Measurements from ENCODE around the gene TRMT1.

Gene TRMT1

DNA sequence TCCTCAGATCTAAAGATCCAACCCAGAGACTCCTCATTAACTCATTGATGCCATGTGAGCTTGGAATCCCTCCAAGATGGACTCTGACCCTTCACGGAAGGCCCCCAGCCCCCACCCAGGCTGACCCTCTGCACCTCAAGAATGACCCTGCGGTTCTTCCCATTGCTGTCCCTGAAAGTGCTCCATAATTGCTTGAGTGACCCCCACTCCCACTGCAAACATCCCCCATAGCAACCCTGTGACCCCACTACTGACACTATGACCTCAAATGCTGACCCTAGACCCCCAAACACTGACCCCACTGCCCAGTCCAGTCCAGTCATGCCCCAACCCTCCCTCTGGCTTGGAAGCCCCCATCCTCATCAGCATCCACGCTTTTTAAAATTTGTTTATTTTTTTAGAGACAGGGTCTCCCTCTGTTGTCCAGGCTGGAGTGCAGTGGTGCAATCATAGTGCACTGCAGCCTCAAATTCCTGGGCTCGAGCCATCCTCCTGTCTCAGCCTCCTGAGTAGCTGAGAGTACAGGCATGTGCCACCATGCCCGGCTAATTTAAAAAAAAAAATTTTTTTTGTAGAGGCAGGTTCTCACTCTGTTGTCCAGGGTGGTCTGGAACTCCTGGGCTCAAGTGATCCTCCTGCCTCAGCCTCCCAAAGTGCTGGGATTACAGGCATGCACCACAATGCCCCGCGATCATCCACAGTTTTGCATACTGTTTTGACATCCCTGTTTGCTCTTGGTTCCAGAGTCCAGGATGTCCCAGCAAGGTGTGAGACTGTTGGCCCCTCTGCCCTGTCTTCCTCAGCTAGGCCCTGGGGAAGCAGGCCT is 14.7 kb downstream of the TRMT1 start:
- no peak for DNase-seq

DNA sequence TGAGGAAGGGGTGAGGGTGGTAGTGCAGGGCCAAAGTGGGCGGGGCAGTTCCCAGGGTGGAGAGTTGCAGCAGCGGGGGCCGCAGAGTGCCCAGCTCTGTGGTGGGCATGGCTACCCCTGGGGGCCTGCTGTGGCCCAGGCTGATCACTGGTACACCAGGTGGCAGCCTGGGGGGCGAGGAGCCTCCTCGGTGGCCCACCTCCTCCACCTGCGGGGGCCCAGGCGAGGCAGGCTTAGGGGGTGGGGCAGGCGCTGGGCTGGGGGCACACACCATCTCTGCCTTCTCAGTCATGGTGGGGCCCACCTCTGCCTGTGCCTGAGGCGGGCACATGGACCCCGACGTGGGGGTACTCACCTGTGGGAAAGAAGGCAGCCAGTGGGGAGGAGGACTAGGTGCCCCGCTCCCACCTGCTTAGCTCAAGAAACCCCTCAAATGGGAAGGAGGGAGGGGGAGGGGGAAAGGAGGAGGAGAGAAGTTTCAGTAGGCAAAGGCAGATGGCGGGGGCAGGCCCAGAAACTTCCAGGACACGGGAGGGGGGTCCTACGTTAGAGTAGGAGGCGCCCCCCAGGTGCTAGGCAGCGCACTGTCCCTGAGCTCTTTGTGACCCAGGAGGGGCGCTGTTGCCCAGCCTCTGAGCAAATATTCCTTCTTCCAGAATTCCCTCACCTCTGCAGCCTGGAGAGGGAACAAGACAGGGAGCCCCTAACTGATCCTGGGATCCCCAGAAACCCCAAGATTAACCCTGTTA is 15.5 kb downstream of the TRMT1 start:
- DNase-seq = no peak

DNA sequence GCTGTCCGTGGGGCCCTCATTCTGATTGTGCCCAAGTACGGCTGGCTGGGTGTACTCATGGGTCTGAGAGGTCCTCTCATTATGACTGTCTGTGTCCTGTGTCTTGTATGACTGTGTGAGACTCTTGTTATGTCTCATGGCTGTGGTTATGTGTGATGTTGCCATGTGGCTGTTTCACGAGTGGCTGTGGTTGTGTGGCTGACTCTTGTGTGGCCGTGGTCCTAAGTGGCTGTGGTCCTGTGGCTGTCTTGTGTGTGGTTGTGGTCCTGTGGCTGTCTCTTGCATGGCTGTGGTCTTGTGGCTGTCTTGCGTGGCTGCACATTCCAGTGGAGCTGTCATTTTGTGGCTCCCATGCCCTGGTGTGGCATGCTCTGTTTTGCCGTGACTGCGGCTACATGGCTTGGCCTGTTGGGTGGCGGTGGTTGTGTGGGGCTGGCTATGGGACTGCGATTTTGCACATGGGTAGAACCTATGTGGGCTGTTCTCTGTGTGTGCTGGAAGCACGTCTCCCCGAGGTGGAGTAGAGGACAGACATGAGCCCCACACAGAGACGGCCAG is 16.4 kb downstream of the TRMT1 start:
- DNase-seq = peak; percentile 49

DNA sequence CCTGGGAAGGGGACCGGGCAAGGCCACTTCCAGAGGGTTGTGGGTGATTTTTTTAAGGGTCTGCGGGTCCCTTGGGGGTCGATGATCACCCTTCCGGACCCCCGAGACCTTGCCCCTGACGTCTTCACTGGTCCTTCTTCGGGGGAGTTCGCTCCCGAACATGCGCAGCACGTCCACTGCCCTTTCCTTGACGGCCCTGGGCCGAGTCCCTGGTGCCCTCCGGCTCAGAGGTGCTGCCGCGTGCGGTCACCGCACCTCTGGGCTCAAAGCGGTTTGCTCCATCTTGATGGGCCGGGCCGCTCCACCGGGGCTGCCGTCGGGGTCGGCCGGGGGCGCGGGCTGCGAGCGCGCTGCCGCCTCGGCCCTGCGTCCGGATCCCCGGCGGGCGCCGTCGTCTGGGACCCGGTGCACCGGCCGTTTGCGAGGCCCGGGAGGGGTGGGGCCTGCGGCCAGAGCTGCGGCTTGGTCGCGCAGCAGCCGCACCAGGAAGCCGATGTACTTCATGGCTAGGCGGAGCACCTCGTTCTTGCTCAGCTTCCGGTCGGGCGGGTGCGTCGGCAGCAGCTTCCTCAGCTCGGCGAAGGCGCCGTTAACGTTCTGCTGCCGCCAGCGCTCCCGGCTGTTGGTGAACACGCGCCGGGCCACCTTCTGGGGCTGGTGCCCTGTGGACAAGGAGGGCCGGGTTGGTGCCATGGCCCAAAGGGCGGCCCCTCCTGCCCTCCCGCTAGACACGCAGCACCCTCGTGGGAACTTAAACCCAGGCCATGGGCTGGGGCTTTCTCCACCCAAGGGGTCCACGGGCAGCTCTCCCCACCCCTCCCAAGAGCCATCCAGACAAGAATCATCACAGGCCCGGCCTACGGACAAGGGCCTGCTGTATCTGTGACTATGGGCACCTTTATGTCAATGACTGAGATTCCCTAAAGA is 17.2 kb downstream of the TRMT1 start:
- DNase-seq = peak; percentile 52

DNA sequence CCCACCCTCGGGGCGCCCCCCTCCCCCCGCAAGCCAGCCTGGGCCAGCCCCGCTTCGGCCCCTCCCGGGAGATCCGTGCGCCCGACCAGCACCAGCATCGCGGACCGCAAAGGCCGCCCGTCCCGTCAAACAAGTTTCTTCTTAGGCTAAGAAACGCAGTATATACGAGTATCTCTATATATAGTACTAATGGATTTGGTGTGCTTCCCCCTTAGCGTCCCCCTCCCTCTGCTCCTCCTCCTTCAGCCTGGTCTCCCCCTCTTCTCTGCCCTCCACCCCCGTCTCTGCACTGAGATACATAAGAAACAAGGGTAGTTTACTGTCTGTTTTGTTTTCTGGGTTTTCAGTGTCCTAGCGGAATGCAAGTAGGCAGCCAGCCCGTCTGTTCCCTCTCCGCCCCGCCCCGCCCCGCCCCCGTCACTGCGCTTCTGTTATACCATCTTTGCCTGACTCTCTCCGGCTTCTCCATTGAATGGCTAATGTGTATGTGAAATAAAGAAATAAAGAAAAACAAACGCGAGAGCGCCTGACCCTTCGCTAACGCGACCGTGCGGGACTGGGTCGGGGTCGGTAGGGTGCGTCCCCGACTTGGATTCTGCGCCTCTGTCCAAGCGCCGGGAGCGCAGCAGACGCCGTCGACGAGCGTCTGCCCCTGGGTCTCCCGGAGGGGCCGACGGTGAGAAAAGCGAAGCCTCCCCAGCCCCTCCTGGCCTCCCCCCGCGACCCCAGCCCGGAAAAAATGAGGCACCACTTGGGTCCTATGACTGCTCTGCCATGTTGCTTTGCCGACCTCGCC is 18.1 kb downstream of the TRMT1 start:
- peak; percentile 74 for DNase-seq

DNA sequence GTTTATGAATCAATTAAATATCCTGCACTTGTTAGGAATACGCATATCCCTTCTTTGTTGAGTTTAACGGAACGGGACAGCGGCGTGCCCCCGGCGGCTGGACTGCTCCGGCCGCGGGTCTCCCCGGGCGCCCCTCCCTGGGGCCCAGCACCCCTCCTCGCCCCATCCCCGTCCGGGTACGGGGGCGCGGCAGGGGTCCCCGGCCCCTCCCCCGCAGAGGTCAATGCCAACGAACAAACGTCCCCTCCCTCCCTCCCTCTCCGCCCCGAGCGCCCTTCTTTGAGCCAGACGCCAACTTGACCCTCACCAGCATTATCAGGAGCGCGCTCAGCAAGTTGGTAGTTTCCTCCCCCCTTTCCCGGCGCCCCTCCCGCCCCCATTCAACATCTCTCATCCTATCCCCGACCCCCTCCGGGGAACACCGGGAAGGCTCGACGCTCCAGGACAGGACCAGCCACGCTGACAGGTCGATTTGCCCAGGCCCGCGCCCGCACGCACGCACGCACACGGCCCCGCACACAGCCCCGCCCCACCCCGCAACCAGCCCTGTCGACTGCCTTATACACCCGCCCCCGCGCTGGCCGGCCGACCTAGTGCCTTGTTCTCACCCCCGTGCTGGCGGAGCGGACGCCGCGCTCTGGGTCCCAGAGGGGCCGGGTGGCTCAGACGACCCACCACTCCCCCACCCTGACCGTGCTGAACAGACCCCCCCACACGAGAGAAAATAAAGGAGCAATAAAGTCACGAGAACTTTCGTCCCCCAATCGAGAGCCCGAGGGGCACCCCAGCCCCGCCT is 18.9 kb downstream of the TRMT1 start:
- DNase-seq = no peak

DNA sequence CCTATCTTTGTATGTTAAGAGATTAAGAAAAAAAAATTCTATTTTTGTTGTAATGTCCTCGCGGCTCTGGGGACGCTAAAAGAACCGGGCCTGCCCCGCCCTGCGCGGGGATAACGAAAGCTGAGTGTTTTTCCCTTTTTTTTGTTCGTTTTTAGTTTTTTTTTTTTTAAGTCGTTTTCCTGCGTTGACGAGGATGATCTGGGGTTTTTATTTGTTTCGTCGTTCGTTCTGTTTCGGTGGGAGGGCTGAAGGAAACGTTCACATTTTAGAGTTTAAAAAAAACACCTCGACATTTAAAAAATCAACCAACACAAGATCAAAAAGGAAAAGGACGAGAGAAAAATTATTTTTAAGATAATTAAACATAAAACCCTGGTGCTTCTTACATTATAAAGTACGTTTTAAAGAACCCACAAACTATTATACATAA is 19.5 kb downstream of the TRMT1 start:
- DNase-seq = no peak

DNA sequence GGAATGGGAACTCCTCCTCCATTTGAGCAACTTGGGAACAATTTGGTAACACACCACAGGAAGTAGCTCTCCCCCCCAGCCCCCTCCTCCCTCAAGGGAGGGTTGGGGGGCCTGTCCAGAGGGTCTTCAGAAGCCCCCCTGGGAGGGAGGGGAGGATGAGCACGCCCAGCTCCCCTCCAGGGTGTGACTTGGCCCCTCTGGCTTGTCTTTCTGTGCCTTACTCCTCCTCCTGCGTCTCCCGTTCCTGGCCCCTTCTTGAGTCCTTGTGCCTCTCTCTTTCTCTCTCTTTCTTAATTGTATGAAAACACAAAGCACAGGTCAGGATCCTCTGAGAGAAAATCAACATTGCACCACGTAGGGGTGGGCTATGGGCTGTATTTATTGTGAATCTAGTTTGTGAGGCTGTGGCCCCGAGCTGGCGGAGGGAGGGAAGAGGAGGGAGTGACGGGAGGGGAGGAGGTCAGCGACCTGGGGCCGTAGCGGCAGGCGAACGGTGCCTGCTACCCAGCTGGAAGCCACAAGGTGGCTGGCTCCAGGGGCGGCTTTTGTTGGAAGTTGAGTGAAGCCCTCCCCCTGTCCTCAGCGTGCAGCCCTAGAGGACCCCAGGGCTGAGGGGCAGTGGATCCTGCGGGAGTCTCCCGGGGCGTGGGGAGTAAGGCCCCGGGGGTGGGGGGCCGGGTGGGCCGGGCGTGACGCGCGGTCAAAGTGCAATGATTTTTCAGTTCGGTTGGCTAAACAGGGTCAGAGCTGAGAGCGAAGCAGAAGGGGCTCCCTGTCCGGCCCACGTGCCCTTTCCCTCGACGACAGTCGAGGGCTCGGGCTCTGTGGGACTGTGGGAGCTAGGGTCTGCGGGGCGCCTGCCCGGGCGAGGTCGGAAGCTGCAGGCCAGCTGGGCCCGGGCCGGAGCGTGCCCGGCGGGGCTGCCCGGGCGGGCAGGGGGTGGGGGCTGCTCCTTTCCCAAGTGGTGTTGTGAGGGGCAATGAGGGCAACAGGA is 20.3 kb downstream of the TRMT1 start:
- DNase-seq = no peak

DNA sequence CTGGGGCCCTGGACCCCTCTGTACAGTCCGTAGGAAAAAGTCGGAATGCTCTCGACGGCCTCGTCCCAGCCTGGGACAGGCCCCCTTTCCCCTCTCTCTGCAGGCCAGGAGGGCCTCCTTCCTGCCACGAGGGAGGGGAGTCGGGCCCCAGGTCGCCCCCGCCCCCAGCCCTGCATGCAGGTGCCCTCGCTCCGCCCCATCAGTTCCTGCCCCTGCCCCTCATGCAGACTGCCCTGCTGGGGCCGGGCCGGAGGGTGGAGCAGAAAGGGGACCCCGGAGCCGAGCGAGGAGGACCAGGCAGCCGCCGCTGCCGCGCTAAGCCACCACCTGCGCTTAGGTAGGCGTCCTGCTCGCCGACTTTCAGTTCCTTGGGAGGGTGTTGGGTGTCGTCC is 21.2 kb downstream of the TRMT1 start:
- DNase-seq = no peak

DNA sequence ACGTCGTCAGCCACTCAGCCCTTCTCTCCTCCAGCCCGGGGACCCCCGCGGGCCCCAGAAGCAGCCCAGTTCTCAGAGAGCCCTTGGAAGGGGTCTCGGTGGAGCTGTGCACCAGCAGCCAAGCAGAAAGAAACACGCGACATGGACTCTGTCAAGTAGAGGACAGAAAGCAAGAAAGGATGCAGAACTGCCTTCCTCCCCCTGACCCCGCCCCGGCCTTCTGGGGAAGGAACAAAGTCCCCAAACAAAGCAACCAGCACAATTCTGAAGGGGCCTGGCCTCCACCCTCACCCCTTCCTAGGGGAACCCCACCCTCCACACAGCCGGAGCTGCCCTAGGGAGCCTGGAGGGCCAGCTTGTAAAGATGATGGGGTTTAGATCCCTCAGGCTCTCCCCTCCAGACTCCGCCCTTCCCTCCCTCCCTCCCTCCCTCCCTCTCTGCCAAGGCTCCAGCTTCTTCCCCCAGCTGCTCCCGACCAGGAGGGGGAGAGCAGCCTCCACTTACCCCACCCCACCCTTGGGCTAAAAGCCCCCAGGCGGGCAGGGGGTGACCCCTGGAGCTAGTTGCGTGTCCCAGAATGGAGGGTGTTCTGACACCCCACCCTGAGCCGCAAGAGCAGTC is 21.7 kb downstream of the TRMT1 start:
- DNase-seq = no peak

DNA sequence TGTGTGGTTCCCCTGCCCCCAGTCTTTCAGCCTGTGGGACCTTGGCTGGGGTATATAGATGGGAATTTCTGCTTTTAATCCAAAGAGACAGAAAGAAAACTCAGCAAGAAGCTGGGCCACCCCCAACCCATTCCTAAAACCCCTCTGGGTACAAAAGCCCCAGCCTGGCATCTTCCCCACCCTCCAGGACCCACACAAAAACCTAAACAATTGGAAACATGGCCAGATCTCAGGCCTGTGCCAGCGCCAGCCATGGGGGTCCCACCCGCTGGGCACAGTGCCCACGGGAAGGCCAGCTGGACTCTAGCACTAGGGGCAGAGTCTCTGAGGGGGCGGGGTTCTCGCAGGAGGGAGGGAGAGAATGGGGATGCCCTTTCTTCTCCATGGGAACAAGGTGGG is 22.4 kb downstream of the TRMT1 start:
- DNase-seq = no peak

DNA sequence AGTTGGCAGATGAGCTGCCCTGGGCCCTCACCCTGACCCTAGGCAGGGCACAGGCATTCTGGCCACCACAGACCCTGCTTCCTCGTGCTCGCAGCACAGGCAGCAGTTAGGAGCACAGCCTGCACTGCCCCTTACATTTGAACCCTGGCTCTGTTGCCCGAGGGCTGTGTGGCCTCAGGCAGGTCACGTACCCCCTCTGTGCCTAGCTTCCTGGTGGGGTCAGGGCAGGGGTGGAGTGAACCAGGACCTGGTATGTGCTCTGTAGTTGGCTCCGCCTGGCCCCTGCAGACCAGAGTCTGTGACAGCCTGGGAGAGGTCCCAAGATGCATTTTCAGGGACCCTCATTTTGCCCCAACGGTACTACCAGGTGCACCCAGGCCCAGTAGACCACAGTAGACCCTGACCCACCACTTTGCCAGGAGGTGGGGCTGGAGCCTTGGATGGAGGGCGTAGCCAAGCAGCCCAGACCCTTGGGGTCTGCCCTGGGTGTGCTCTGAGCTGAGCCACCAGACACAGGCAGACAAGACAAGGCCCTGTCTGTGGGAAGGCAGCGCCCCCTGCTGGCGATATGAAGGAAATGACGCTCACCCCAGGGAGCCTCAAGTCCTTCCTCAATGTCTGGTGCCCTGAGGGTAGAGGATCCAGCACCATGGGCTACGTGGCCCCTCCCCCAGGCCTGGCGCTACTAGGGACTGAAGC is 23.0 kb downstream of the TRMT1 start:
- DNase-seq = peak; percentile 90

DNA sequence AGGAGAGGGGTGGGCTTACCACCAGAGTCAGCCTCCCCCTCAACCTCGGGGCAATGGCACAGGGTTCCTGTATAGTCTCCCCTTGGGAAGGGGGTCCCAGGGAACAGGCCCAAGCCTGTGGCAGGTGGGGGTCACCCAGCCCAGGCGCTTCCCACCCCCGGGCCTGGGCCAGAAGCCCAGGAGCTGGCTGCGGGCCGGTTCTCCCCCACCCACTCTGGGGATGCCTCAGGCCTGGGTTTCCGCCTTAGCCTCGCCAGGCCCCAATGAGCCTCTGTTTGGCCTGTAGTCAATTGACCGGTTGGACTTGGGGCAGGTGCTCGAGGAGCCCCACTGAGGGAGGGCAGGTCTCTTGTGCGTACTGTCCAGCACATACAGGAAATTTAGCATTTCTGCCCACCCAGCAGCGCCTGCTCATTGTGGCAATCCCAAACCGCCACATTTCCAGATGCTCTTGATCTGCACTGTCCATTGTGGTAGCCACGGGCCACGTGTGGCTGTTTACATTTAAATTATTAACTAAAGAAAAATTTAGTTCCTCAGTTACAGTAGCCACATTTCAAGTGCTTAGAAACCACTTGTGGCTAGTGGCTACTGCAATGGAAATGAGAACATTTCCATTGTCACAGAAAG is 23.8 kb downstream of the TRMT1 start:
- DNase-seq = peak; percentile 58

DNA sequence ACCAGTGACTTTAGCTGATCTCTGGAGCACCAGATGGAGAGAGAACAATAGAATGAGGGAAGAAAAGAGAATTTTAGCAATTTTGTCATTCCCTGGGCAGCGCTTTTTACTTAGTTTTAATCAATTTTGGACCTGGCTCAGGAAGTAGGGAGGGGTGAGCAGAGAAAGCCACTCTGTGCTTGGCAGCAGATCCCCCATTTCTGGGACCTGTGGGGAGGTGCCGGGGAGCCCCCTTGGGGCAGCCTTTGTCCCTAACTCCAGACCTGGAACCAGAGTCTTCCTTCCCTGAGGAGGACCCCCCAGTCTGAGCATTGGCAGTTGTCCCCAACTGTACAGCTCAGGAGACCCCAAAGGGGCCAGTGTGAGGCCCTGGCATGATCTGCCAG is 24.4 kb downstream of the TRMT1 start:
- no peak for DNase-seq

DNA sequence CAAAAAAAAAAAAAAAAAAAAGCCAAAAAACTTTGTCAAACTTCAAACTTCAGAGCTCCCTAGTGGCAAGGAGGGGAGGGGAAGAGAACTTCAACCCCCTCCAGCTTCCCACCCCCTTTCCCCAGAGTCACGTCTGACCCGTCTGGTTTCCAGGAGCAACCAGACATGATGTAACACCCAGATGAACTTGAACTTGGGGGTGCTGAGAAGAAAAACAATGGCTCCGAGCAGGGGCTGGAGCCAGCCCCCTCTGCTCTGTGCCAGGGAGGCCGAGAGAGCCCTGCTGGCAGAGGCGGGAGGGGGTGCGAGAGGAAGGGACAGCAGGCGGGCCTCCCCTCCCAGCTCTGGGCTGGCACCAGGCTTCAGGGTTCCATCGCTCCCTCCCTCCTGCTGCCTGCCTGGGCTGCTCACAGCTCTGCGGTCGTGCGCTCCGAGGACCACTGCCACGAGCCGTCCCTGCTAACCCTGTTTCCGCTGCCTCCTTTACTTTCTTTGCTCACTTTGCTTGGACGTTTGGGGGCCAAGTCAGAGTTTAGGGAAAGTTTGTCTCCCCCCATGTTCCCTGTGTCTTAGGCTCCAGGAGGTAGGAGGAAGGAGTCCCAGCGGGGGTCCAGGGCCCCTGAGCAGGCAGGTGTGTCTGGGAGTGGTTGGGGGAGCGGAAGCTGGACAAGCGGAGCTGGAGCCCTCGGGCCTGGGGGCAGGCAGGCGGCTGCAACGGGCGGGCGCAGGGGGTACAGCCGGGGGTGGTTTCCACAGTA is 25.0 kb downstream of the TRMT1 start:
- peak; percentile 98 for DNase-seq

DNA sequence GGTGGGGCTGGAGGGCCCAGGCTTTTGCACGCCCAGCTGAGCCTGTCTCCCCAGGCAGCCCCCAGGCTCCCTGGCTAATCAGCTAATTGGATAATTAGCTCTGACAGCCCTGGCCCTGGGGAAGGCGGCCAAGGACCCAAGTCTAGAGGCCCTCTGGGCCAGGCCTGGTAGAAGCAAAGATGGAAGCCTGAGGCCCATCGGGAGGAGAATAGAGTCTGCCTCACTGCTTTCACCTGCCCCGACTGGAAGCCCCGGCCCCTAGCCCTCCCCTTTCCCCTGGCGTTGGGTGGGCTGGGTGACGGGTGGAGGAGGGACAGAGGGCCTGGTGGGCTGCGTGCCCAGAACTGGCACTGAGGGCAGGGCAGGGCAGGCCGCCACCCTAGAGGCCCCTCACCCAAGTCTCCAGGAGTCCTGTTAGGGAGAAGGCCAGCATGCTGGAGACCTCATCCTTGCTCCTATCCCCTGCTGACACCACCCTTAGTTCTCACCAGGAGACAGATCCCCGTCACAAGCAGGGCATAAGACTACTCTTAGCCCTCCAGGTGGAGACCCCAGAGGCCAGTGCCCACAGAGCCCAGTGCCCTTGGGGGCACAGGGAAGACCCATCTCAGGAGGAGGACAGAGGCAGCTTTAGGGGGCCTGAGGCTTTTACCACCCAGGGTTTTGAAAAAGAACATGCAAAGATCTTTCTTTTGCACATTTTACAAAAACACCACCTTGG is 25.9 kb downstream of the TRMT1 start:
- no peak for DNase-seq

Data from fibroblast of skin of scalp (primary cell).